CD14-positive monocyte (primary cell): ENCODE measurements around the gene PEA15. TPM values are rescaled to one million over a fixed set of nuclear protein-coding genes. Genes with fewer than 3 reads are reported as not detected.

Experiments used
- DNase-seq, 3 donors: peaks; one replicate each; pipeline ENCODE4 v3.0.0-alpha.2; 2011 to 2022
- H2AFZ ChIP-seq: 2 replicates; pipeline ENCODE4 v1.6.0; 2012; ENCODE audit warnings: mild to moderate bottlenecking, low read depth, low read length, inconsistent platforms; ENCODE audit not compliant: insufficient read depth, poor library complexity, severe bottlenecking
- H3K27ac ChIP-seq, 2 donors: 1 replicate in 1 of 2; 2 replicates in 1 of 2; pipeline ENCODE4 v1.5.1; 2012 to 2013; ENCODE audit warnings: low read length in 2 of 2, control low read depth in 1 of 2, inconsistent platforms in 1 of 2, low read depth in 1 of 2, mild to moderate bottlenecking in 1 of 2
- H3K27me3 ChIP-seq, 2 donors: one replicate each; pipeline versions ENCODE4 v1.6.0 to v1.6.1; 2011 to 2013; ENCODE audit warnings: low read length in 2 of 2; ENCODE audit not compliant: control insufficient read depth in 2 of 2, insufficient read depth in 2 of 2
- H3K36me3 ChIP-seq, 2 donors: replicated peaks in 1 of 2; 1 replicate in 1 of 2; 2 replicates in 1 of 2; pipeline versions ENCODE4 v1.5.1 to v1.6.1; 2012 to 2013; ENCODE audit warnings: low read length in 2 of 2, control low read depth in 1 of 2, inconsistent platforms in 1 of 2, mild to moderate bottlenecking in 1 of 2; ENCODE audit not compliant: insufficient read depth in 2 of 2, control insufficient read depth in 1 of 2
- H3K4me1 ChIP-seq, 2 donors: 1 replicate in 1 of 2; 2 replicates in 1 of 2; pipeline versions ENCODE4 v1.5.1 to v1.6.1; 2012 to 2013; ENCODE audit warnings: low read length in 2 of 2, control low read depth in 1 of 2, inconsistent platforms in 1 of 2, mild to moderate bottlenecking in 1 of 2, moderate library complexity in 1 of 2; ENCODE audit not compliant: insufficient read depth in 2 of 2, control insufficient read depth in 1 of 2
- H3K4me2 ChIP-seq: replicated peaks from 2 replicates; pipeline ENCODE3; 2012; ENCODE audit warnings: low read length, moderate library complexity, mild to moderate bottlenecking; ENCODE audit not compliant: poor library complexity, severe bottlenecking; ENCODE audit errors: extremely low read depth
- H3K4me3 ChIP-seq, 3 experiments: fragments of 200-600 bp in 1 of 3; sonication (generic) in 1 of 3; replicated peaks in 1 of 3; 1 replicate in 2 of 3; 2 replicates in 1 of 3; pipeline ENCODE4 v1.5.1; 2011 to 2013; ENCODE audit warnings: low read length in 3 of 3, mild to moderate bottlenecking in 3 of 3, control low read depth in 2 of 3, low read depth in 2 of 3, inconsistent platforms in 1 of 3, moderate library complexity in 1 of 3
- H3K79me2 ChIP-seq: 2 replicates; pipeline ENCODE4 v1.6.0; 2012; ENCODE audit warnings: mild to moderate bottlenecking, control low read depth, inconsistent platforms, low read length, moderate library complexity; ENCODE audit not compliant: insufficient read depth
- H3K9ac ChIP-seq: 2 replicates; pipeline ENCODE4 v1.6.0; 2017; ENCODE audit warnings: low read length, mild to moderate bottlenecking; ENCODE audit not compliant: insufficient read depth, poor library complexity, severe bottlenecking
- H3K9me3 ChIP-seq, 2 donors: replicated peaks in 1 of 2; 1 replicate in 1 of 2; 2 replicates in 1 of 2; pipeline versions ENCODE4 v1.5.1 to v1.6.1; 2012 to 2013; ENCODE audit warnings: low read length in 2 of 2, control low read depth in 1 of 2; ENCODE audit not compliant: control insufficient read depth in 1 of 2, insufficient read depth in 1 of 2
- H4K20me1 ChIP-seq: 2 replicates; pipeline ENCODE4 v1.6.0; 2012; ENCODE audit warnings: mild to moderate bottlenecking, low read length, control low read depth, moderate library complexity; ENCODE audit not compliant: insufficient read depth
- H3K27ac Mint-ChIP-seq, 7 donors: one replicate each; pipeline ENCODE4 v1.8.0; 2020; ENCODE audit warnings: mild to moderate bottlenecking in 7 of 7, mixed read lengths in 7 of 7, moderate library complexity in 6 of 7, inconsistent platforms in 2 of 7
- H3K27me3 Mint-ChIP-seq, 3 donors: one replicate each; pipeline ENCODE4 v1.8.0; 2021 to 2022; ENCODE audit warnings: low read depth in 3 of 3, mild to moderate bottlenecking in 3 of 3, mixed read lengths in 3 of 3, moderate library complexity in 3 of 3, inconsistent platforms in 1 of 3
- H3K36me3 Mint-ChIP-seq, 2 donors: one replicate each; pipeline ENCODE4 v1.8.0; 2020; ENCODE audit warnings: mixed read lengths in 2 of 2, inconsistent platforms in 1 of 2, mild to moderate bottlenecking in 1 of 2
- H3K4me1 Mint-ChIP-seq: one replicate; pipeline ENCODE4 v1.8.0; 2020; ENCODE audit warnings: mild to moderate bottlenecking, mixed read lengths
- H3K4me3 Mint-ChIP-seq, 2 donors: one replicate each; pipeline ENCODE4 v1.8.0; 2020; ENCODE audit warnings: mild to moderate bottlenecking in 2 of 2, mixed read lengths in 2 of 2, moderate library complexity in 1 of 2
- H3K9me3 Mint-ChIP-seq, 7 donors: one replicate each; pipeline ENCODE4 v1.8.0; 2020 to 2022; ENCODE audit warnings: mixed read lengths in 7 of 7, mild to moderate bottlenecking in 6 of 7, moderate library complexity in 6 of 7, inconsistent platforms in 2 of 7
- WGBS: methylation state at CpG from one replicate; pipeline ENCODE4 v1.1.5; 2013; ENCODE audit warnings: missing lambda C conversion rate; ENCODE audit not compliant: insufficient coverage; 5-methylcytosine and 5-hydroxymethylcytosine counted together
- intact Hi-C, 2 donors: fragments of 100-400 bp; cut with micrococcal nuclease; formaldehyde crosslinking; loops; one replicate each; pipeline versions ENCODE4 v1.15.0 to v1.15.1; 2023
- polyA plus RNA-seq, 3 donors: library from polyadenylated mRNA; depleted of rRNA in 1 of 3; unstranded in 2 of 3; stranded (reverse) in 1 of 3; fragments of 300-500 nt in 2 of 3; fragments of >200 nt in 1 of 3; fragmentation: Illumina TruSeq in 2 of 3; gene quantifications; 1 replicate in 2 of 3; 2 replicates in 1 of 3; pipeline ENCODE4 v1.2.3, GENCODE V29; 2012 to 2021
- TF ChIP-seq, protein P1 (sequence below): fragments of 200-600 bp; IDR thresholded peaks from one replicate; pipeline ENCODE4 v1.8.0; 2022; ENCODE audit warnings: antibody characterized with exemption, mild to moderate bottlenecking

PEA15 gene
- polyA plus RNA-seq, 3 donors, result 23.6 to 163 (median 38.1) TPM

DNA sequence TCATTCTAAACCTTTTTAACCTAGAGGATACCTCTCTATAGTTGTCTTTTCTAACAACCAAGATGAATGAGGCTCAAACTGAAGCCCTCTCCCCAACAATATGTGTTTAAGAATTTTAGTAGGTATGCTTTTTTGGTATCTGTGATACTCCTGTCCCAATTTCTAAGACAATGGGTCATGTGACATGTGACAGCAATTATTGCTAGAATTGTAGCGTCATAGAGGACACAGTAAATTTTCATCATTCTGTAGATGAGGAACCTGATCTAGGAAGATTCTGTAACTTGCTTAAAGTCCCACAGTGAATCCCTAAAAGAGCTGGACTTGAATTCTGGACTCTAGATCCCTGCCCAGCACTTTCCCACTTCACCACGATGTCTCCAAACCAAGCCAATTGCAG, 26.5 kb upstream of the PEA15 start:
- H3K4me3 Mint-ChIP-seq, result no peak overlapping the region
- H3K27ac Mint-ChIP-seq, result no peak overlapping the region
- H3K27me3 Mint-ChIP-seq, result peaks cover 4 to 7% (median 5%) of the 10 kb centered on the region in 3 donors
- no peaks in the 10 kb centered on the region for H3K27me3 ChIP-seq
- H3K36me3 ChIP-seq, result peaks cover 0 to 8% of the 10 kb centered on the region in 2 donors
- H3K79me2 ChIP-seq, result no peaks in the 10 kb centered on the region
- no peaks in the 10 kb centered on the region for H3K9me3 ChIP-seq
- no peaks in the 10 kb centered on the region for H3K4me1 Mint-ChIP-seq
- no peaks in the 10 kb centered on the region for H3K36me3 Mint-ChIP-seq
- no peak overlapping the region for H3K27ac ChIP-seq
- TF ChIP-seq, protein P1, sequence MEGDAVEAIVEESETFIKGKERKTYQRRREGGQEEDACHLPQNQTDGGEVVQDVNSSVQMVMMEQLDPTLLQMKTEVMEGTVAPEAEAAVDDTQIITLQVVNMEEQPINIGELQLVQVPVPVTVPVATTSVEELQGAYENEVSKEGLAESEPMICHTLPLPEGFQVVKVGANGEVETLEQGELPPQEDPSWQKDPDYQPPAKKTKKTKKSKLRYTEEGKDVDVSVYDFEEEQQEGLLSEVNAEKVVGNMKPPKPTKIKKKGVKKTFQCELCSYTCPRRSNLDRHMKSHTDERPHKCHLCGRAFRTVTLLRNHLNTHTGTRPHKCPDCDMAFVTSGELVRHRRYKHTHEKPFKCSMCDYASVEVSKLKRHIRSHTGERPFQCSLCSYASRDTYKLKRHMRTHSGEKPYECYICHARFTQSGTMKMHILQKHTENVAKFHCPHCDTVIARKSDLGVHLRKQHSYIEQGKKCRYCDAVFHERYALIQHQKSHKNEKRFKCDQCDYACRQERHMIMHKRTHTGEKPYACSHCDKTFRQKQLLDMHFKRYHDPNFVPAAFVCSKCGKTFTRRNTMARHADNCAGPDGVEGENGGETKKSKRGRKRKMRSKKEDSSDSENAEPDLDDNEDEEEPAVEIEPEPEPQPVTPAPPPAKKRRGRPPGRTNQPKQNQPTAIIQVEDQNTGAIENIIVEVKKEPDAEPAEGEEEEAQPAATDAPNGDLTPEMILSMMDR, result no peak
- WGBS, result 80% methylated on average over 2 of the region's 2 CpGs
- H4K20me1 ChIP-seq, result no peaks in the 10 kb centered on the region
- DNase-seq, result no peak
- no peak overlapping the region for H3K9ac ChIP-seq
- H3K4me3 ChIP-seq, result no peak overlapping the region
- peaks cover 0 to 3% (median 0%) of the 10 kb centered on the region in 7 donors for H3K9me3 Mint-ChIP-seq
- intact Hi-C loops, result no loop called here
- no peak overlapping the region for H2AFZ ChIP-seq
- H3K4me1 ChIP-seq, result no peaks in the 10 kb centered on the region
- no peak overlapping the region for H3K4me2 ChIP-seq

GRCh38 chr1:160179336-160179735, 25.8 kb upstream of the PEA15 start:
- Histone ChIP-seq H3K79me2 (no peaks in the 10 kb centered on the region), H3K27me3 (no peaks in the 10 kb centered on the region), H3K4me3 (no peak overlapping the region), H4K20me1 (no peaks in the 10 kb centered on the region), H3K27ac (no peak overlapping the region), H3K4me2 (no peak overlapping the region), H2AFZ (no peak overlapping the region), H3K4me1 (no peaks in the 10 kb centered on the region), H3K36me3 (peaks cover 0 to 8% of the 10 kb centered on the region in 2 donors), H3K9ac (no peak overlapping the region), H3K9me3 (no peaks in the 10 kb centered on the region)
- no peak for DNase-seq
- 97% methylated on average over 4 of the region's 4 CpGs for WGBS
- Mint-ChIP-seq H3K9me3 (peaks cover 0 to 3% (median 0%) of the 10 kb centered on the region in 7 donors), H3K36me3 (no peaks in the 10 kb centered on the region), H3K4me1 (no peaks in the 10 kb centered on the region), H3K27me3 (peaks cover 4 to 5% (median 5%) of the 10 kb centered on the region in 3 donors), H3K27ac (no peak overlapping the region), H3K4me3 (no peak overlapping the region)
- TF ChIP-seq, protein P1, result no peak
- intact Hi-C loops, result no loop called here
